Measurements from ENCODE around the gene RPS18. TPM values are rescaled to one million over a fixed set of nuclear protein-coding genes. Genes with fewer than 3 reads are reported as not detected.

Gene RPS18
- polyA plus RNA-seq, 1 donor: 5,002 TPM

- Histone ChIP-seq H3K27ac (ENCODE audit: low read length) (no peak overlapping the region), H3K4me1 (ENCODE audit: control insufficient read depth, insufficient read depth, low read length) (peaks cover 30% of the 10 kb centered on the region)
- 100% methylated on average over 1 of the region's 32 CpGs for WGBS (ENCODE audit: insufficient coverage, low lambda C conversion rate)
These were observed 48.7 kb downstream of the RPS18 start for GRCh38 chr6:33320315-33321181.

GRCh38 chr6:33321227-33321626 lies 49.4 kb downstream of the RPS18 start:
- 73% methylated on average over 4 of the region's 9 CpGs for WGBS (ENCODE audit: insufficient coverage, low lambda C conversion rate)
- no peak overlapping the region for H3K27ac ChIP-seq (ENCODE audit: low read length)
- H3K27me3 ChIP-seq (ENCODE audit: control insufficient read depth, insufficient read depth, low read length): no peaks in the 10 kb centered on the region
- peaks cover 30% of the 10 kb centered on the region for H3K4me1 ChIP-seq (ENCODE audit: control insufficient read depth, insufficient read depth, low read length)
- H3K36me3 ChIP-seq (ENCODE audit: control insufficient read depth, insufficient read depth, low read length): peaks cover 33% of the 10 kb centered on the region
- H3K9me3 ChIP-seq (ENCODE audit: control insufficient read depth, low read depth, low read length): no peaks in the 10 kb centered on the region
- no peak overlapping the region for H3K4me3 ChIP-seq (ENCODE audit: low read length)
- DNase-seq: no peak

More at GRCh38 chr6:33320315-33321181, 48.7 kb downstream of the RPS18 start:
- Histone ChIP-seq H3K36me3 (ENCODE audit: control insufficient read depth, insufficient read depth, low read length) (peaks cover 39% of the 10 kb centered on the region), H3K4me3 (ENCODE audit: low read length) (no peak overlapping the region), H3K9me3 (ENCODE audit: control insufficient read depth, low read depth, low read length) (no peaks in the 10 kb centered on the region), H3K27me3 (ENCODE audit: control insufficient read depth, insufficient read depth, low read length) (no peaks in the 10 kb centered on the region)
- no peak for DNase-seq

GRCh38 chr6:33323623-33323948 lies 51.7 kb downstream of the RPS18 start:
- H3K27me3 ChIP-seq (ENCODE audit: control insufficient read depth, insufficient read depth, low read length): no peaks in the 10 kb centered on the region
- peak overlapping the region; percentile 88 for H3K4me3 ChIP-seq (ENCODE audit: low read length)
- no peaks in the 10 kb centered on the region for H3K9me3 ChIP-seq (ENCODE audit: control insufficient read depth, low read depth, low read length)
- H3K36me3 ChIP-seq (ENCODE audit: control insufficient read depth, insufficient read depth, low read length): peaks cover 27% of the 10 kb centered on the region
- DNase-seq: no peak
- peak overlapping the region; percentile 81 for H3K27ac ChIP-seq (ENCODE audit: low read length)
- WGBS (ENCODE audit: insufficient coverage, low lambda C conversion rate): no CpG with 5 or more reads among the region's 12 CpGs
- H3K4me1 ChIP-seq (ENCODE audit: control insufficient read depth, insufficient read depth, low read length): peaks cover 20% of the 10 kb centered on the region

GRCh38 chr6:33324125-33324524 lies 52.2 kb downstream of the RPS18 start:
- peak overlapping the region; percentile 88 for H3K4me3 ChIP-seq (ENCODE audit: low read length)
- H3K36me3 ChIP-seq (ENCODE audit: control insufficient read depth, insufficient read depth, low read length): peaks cover 22% of the 10 kb centered on the region
- DNase-seq: no peak
- WGBS (ENCODE audit: insufficient coverage, low lambda C conversion rate): 27% methylated on average over 4 of the region's 7 CpGs
- H3K4me1 ChIP-seq (ENCODE audit: control insufficient read depth, insufficient read depth, low read length): peaks cover 15% of the 10 kb centered on the region
- H3K9me3 ChIP-seq (ENCODE audit: control insufficient read depth, low read depth, low read length): no peaks in the 10 kb centered on the region
- no peaks in the 10 kb centered on the region for H3K27me3 ChIP-seq (ENCODE audit: control insufficient read depth, insufficient read depth, low read length)
- no peak overlapping the region for H3K27ac ChIP-seq (ENCODE audit: low read length)

Other genes starting within 250 kb of the RPS18 start
- 163 TPM for gene HLA-DPA1, start 198.4 kb upstream of the RPS18 start, polyA plus RNA-seq
- gene HLA-DPB1, start 196.1 kb upstream of the RPS18 start, polyA plus RNA-seq: 75.0 TPM
- gene COL11A2, start 79.6 kb upstream of the RPS18 start, polyA plus RNA-seq: 5.3 TPM
- gene RXRB, start 71.4 kb upstream of the RPS18 start, polyA plus RNA-seq: 45.5 TPM
- 95.2 TPM for gene SLC39A7, start 71.2 kb upstream of the RPS18 start, polyA plus RNA-seq
- gene HSD17B8, start 67.4 kb upstream of the RPS18 start, polyA plus RNA-seq: 35.9 TPM
- gene RING1, start 63.6 kb upstream of the RPS18 start, polyA plus RNA-seq: 43.2 TPM
- 59.8 TPM for gene VPS52, start 199 bp upstream of the RPS18 start, polyA plus RNA-seq
- gene B3GALT4, start 5.0 kb downstream of the RPS18 start, polyA plus RNA-seq: 5.7 TPM
- gene WDR46, start 17.2 kb downstream of the RPS18 start, polyA plus RNA-seq: 37.7 TPM
- 80.5 TPM for gene PFDN6, start 17.5 kb downstream of the RPS18 start, polyA plus RNA-seq
- gene RGL2, start 26.9 kb downstream of the RPS18 start, polyA plus RNA-seq: 73.4 TPM
- 90.9 TPM for gene TAPBP, start 42.0 kb downstream of the RPS18 start, polyA plus RNA-seq
- gene ZBTB22, start 45.7 kb downstream of the RPS18 start, polyA plus RNA-seq: 16.7 TPM
- 33.9 TPM for gene DAXX, start 50.9 kb downstream of the RPS18 start, polyA plus RNA-seq
- 18.4 TPM for gene KIFC1, start 119.7 kb downstream of the RPS18 start, polyA plus RNA-seq
- gene PHF1, start 138.9 kb downstream of the RPS18 start, polyA plus RNA-seq: 50.1 TPM
- gene CUTA, start 146.0 kb downstream of the RPS18 start, polyA plus RNA-seq: 229 TPM
- gene SYNGAP1, start 148.0 kb downstream of the RPS18 start, polyA plus RNA-seq: 21.0 TPM
- 9.9 TPM for gene ZBTB9, start 182.5 kb downstream of the RPS18 start, polyA plus RNA-seq